Testis (tissue), 2 donors: ENCODE measurements around the gene ATP7B.

Experiments used
- CTCF ChIP-seq, 3 experiments: fragments of 450-650 bp in 2 of 3; fragments of 200-600 bp in 1 of 3; sonication (generic) in 1 of 3; IDR thresholded peaks; one replicate each; pipeline ENCODE4 v1.5.1; 2016 to 2019; ENCODE audit warnings: antibody characterized with exemption in 3 of 3, mild to moderate bottlenecking in 2 of 3, moderate library complexity in 1 of 3
- POLR2A ChIP-seq: fragments of 450-650 bp; IDR thresholded peaks from one replicate; pipeline ENCODE4 v1.6.1; 2017; ENCODE audit warnings: antibody characterized with exemption, mild to moderate bottlenecking, moderate library complexity

GRCh38 chr13:51883226-51883600 lies 128.0 kb downstream of the ATP7B start:
- TF ChIP-seq CTCF (IDR thresholded peaks at IDR 0.05) = no peak
- TF ChIP-seq POLR2A = no peak
